Heart left ventricle (tissue), 16 donors: ENCODE data around the gene UFC1. TPM values are rescaled to one million over a fixed set of nuclear protein-coding genes. Genes with fewer than 3 reads are reported as not detected.

Experiments
- ATAC-seq, 4 donors: fragments of 200-7000 bp; cut with Tn5 transposase; one replicate each; pipeline ENCODE4 v1.9.1; 2020 to 2022; ENCODE audit warnings: moderate library complexity in 4 of 4, mild to moderate bottlenecking in 3 of 4, moderate number of reproducible peaks in 1 of 4
- DNase-seq, 5 donors: peaks; one replicate each; pipeline ENCODE4 v3.0.0-alpha.2; 2020
- H3K27ac ChIP-seq, 12 donors: fragments of 200-600 bp; sonication (generic) in 4 of 12; one replicate each; pipeline versions ENCODE4 v1.5.0 to v1.8.0; 2016 to 2022; ENCODE audit warnings: mild to moderate bottlenecking in 2 of 12
- H3K27me3 ChIP-seq, 9 donors: fragments of 200-600 bp; sonication (generic) in 2 of 9; one replicate each; pipeline versions ENCODE4 v1.5.1 to v1.8.0; 2016 to 2022; ENCODE audit warnings: mild to moderate bottlenecking in 3 of 9
- H3K36me3 ChIP-seq, 9 donors: fragments of 200-600 bp; sonication (generic) in 2 of 9; one replicate each; pipeline versions ENCODE4 v1.5.0 to v1.8.0; 2018 to 2022; ENCODE audit warnings: mild to moderate bottlenecking in 2 of 9
- H3K4me1 ChIP-seq, 12 donors: fragments of 200-600 bp; sonication (generic) in 4 of 12; one replicate each; pipeline versions ENCODE4 v1.5.0 to v1.8.0; 2016 to 2022; ENCODE audit warnings: mild to moderate bottlenecking in 3 of 12
- H3K4me3 ChIP-seq, 12 donors: fragments of 200-600 bp; sonication (generic) in 4 of 12; one replicate each; pipeline versions ENCODE4 v1.5.0 to v1.8.0; 2017 to 2022; ENCODE audit warnings: mild to moderate bottlenecking in 9 of 12, moderate library complexity in 4 of 12
- H3K9me3 ChIP-seq, 12 donors: fragments of 200-600 bp; sonication (generic) in 4 of 12; one replicate each; pipeline versions ENCODE4 v1.5.0 to v1.8.0; 2016 to 2022; ENCODE audit warnings: mild to moderate bottlenecking in 1 of 12
- POLR2A ChIP-seq, 2 donors: fragments of 450-650 bp; IDR thresholded peaks; one replicate each; pipeline ENCODE4 v1.6.1; 2017; ENCODE audit warnings: antibody characterized with exemption in 2 of 2, mild to moderate bottlenecking in 2 of 2, moderate library complexity in 2 of 2
- WGBS, 4 donors: extraction: QIAGEN DNeasy Blood & Tissue Kit in 2 of 4; methylation state at CpG; one replicate each; pipeline versions ENCODE4 v1.1.5 to v1.1.7; 2013 to 2018; 5-methylcytosine and 5-hydroxymethylcytosine counted together
- intact Hi-C, 10 donors: fragments of 100-400 bp; cut with DNase I; formaldehyde crosslinking; loops; one replicate each; pipeline versions ENCODE4 v1.11.1 to v1.14.2; 2022
- polyA plus RNA-seq, 2 donors: library from polyadenylated mRNA; stranded (reverse); fragments of 200-250 nt; gene quantifications; one replicate each; pipeline ENCODE4 v1.2.3, GENCODE V29; 2013
- total RNA-seq, 9 donors: library from RNA; depleted of rRNA in 2 of 9; stranded (reverse); fragments of >200 nt in 2 of 9; fragmentation: NEBNext Ultra II Directional in 3 of 9; extraction: Animal tissue kit (Norgen Biotek cat#: 25700) in 3 of 9; gene quantifications; one replicate each; pipeline versions ENCODE4 v1.1.0 to v1.2.4, GENCODE V29; 2016 to 2023
- TF ChIP-seq, protein P1 (sequence below), 12 donors: fragments of 200-600 bp; sonication (generic) in 4 of 12; IDR thresholded peaks; one replicate each; pipeline versions ENCODE4 v1.5.0 to v1.8.0; 2018 to 2022; ENCODE audit warnings: antibody characterized with exemption in 12 of 12, mild to moderate bottlenecking in 5 of 12
- donor health status: ischemic (EF 13 %, LVEDD 7.1; RV severe dilation, severe dysfunction).
- donor health status: healthy with polysubstance abuse.
- donor health status: DM: no; HTN: yes; CAD: no.
- donor health status: DM: no; HTN: no; CAD: no.
- donor health status: ischemic (EF 25% LVEDD 6.9; RV normal size, moderate dysfunction).
- donor health status: ischemic (EF 25% LVEDD 5.7; RV mildly dilated, moderate dysfunction).
- donor health status: healthy.
- donor health status: DM: yes; HTN: yes; CAD: no.
- donor health status: ischemic (EF 35%, LVEDD 5.7; RV mildly dilated, moderate dysfunction).
- donor health status: nonischemic (EF 11% LVEDD 7.7; RV severe dilation, severe dysfunction).
- donor health status: DM: yes; HTN: yes; CAD: no.
- donor health status: PGD.
- donor health status: ischemic (EF 29% LVEDD 5.4; RV normal size, mild dysfunction).
- donor health status: nonischemic (EF 23%, LVEDD 6.1; RV moderate dilation, normal function).

The UFC1 gene
- total and polyA plus RNA-seq, 11 donors = 54.4 to 131 (median 73.2) TPM

GRCh38 chr1:161121834-161122233, 31.9 kb upstream of the UFC1 start:
- ATAC-seq = no peak
- peaks cover 0 to 76% (median 69%) of the 10 kb centered on the region in 9 donors for H3K36me3 ChIP-seq
- 74 to 83% (median 79%) methylated on average over 4 of the region's 4 CpGs for WGBS, 4 donors
- TF ChIP-seq, protein P1, sequence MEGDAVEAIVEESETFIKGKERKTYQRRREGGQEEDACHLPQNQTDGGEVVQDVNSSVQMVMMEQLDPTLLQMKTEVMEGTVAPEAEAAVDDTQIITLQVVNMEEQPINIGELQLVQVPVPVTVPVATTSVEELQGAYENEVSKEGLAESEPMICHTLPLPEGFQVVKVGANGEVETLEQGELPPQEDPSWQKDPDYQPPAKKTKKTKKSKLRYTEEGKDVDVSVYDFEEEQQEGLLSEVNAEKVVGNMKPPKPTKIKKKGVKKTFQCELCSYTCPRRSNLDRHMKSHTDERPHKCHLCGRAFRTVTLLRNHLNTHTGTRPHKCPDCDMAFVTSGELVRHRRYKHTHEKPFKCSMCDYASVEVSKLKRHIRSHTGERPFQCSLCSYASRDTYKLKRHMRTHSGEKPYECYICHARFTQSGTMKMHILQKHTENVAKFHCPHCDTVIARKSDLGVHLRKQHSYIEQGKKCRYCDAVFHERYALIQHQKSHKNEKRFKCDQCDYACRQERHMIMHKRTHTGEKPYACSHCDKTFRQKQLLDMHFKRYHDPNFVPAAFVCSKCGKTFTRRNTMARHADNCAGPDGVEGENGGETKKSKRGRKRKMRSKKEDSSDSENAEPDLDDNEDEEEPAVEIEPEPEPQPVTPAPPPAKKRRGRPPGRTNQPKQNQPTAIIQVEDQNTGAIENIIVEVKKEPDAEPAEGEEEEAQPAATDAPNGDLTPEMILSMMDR (IDR thresholded peaks at IDR 0.05) = no peak
- no peak for TF ChIP-seq POLR2A (IDR thresholded peaks at IDR 0.05)
- DNase-seq = no peak
- intact Hi-C loops = no loop called here
- H3K4me1 ChIP-seq = peaks cover 5 to 50% (median 21%) of the 10 kb centered on the region in 12 donors
- H3K27me3 ChIP-seq = no peaks in the 10 kb centered on the region
- H3K4me3 ChIP-seq = no peak overlapping the region
- H3K27ac ChIP-seq = peak overlapping the region in 1 of 12 donors; percentile 96
- H3K9me3 ChIP-seq = no peaks in the 10 kb centered on the region

DNA sequence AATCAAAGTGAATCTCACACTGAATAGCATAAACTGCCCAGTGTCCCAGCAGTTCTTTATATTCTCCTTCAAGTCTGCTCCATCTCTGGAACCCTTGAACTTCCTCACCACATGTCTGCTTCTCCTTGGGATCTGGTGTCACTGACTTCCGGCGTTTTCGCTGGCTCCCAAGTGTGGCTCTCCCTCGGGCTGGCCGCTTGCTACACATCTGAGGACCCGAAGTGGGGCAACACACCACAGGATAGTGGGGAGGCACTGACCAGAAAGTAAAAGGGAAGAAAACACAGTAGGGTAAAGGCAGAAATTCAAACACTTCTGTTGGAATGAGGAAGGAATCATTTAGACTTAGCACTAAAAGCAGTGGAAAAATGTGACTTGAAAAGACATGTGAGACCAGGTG, 30.8 kb upstream of the UFC1 start:
- Histone ChIP-seq H3K4me1 (peaks cover 5 to 56% (median 21%) of the 10 kb centered on the region in 12 donors), H3K4me3 (no peak overlapping the region), H3K27me3 (no peaks in the 10 kb centered on the region), H3K36me3 (peaks cover 0 to 88% (median 80%) of the 10 kb centered on the region in 9 donors), H3K27ac (peak overlapping the region in 1 of 12 donors; percentile 96), H3K9me3 (no peaks in the 10 kb centered on the region)
- WGBS, 4 donors = 83 to 88% (median 85%) methylated on average over 6 of the region's 6 CpGs
- DNase-seq (no peak), ATAC-seq (no peak)
- intact Hi-C loops = no loop called here
- TF ChIP-seq, protein P1 (IDR thresholded peaks at IDR 0.05) = no peak
- TF ChIP-seq POLR2A (IDR thresholded peaks at IDR 0.05) = no peak

DNA sequence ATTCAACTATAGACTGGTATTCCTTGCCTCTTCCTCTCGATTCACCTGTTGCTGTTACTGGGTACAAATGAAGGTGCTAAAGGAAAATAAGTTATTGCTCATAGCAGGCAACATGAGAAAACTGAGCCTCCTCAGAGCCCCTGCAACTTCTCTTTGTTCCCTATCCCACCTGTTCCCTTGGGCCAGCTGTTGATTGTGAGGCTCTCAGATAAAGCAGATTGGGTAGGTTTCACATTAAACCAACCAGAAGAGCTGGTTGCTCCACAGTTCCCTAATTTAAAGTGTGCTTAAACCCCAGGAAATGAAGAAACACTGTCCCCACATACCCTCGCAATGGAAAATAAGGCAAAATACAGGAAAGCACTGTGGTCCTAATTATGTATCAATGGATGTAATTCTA, 26.1 kb upstream of the UFC1 start:
- no peaks in the 10 kb centered on the region for H3K9me3 ChIP-seq
- ATAC-seq (no peak), DNase-seq (no peak)
- TF ChIP-seq POLR2A (IDR thresholded peaks at IDR 0.05) = no peak
- TF ChIP-seq, protein P1 (IDR thresholded peaks at IDR 0.05) = no peak
- H3K36me3 ChIP-seq = peaks cover 0 to 80% (median 74%) of the 10 kb centered on the region in 9 donors
- peaks cover 0 to 51% (median 32%) of the 10 kb centered on the region in 12 donors for H3K4me1 ChIP-seq
- no peak overlapping the region for H3K4me3 ChIP-seq
- 78 to 90% (median 84%) methylated on average over 2 of the region's 2 CpGs for WGBS, 4 donors
- intact Hi-C loops = no loop called here
- H3K27ac ChIP-seq = peak overlapping the region in 1 of 12 donors; percentile 65
- no peaks in the 10 kb centered on the region for H3K27me3 ChIP-seq

DNA sequence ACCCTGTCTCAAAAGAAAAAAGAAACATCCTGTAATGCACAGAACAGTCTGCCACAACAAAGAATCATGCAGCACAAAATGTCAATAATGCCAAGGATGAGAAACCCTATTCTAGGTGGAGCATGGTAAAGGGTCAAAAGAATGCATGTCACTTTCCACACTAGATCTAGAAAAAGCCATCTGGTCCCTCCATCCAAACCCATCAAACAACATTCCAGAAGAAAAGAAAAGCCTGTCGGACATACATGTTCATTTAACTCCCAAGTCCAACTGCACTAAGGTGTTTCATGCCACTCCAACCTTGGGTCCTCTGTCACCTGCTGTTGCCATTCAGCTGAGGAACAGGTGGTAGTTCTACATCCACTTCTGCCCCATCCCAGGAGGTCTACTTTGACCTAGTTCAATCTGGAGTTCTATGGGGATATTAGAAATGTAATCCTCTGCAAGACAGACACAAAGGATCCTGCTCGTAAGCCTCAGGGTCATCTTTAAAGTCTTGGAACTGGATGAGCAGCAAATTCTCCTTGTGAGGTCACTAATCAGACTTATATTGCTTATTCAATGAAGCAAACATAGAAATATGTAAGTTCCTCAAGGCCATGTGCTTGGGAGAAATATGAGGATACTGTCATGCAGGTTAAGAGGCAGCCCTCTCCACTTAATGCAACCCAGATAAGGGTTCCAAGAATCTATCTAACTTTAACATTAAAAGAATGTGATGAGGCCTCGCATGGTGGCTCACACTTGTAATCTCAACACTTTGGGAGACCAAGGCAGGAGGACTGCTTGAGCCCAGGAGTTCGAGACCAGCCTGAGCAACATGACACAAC, 25.0 kb upstream of the UFC1 start:
- no peak overlapping the region for H3K4me3 ChIP-seq
- TF ChIP-seq, protein P1 (IDR thresholded peaks at IDR 0.05) = no peak
- TF ChIP-seq POLR2A (IDR thresholded peaks at IDR 0.05) = no peak
- no peaks in the 10 kb centered on the region for H3K27me3 ChIP-seq
- intact Hi-C loops = no loop called here
- peaks cover 2 to 57% (median 37%) of the 10 kb centered on the region in 12 donors for H3K4me1 ChIP-seq
- H3K27ac ChIP-seq = no peak overlapping the region
- H3K9me3 ChIP-seq = no peaks in the 10 kb centered on the region
- peaks cover 0 to 69% (median 62%) of the 10 kb centered on the region in 9 donors for H3K36me3 ChIP-seq
- ATAC-seq = no peak
- DNase-seq = no peak
- 82 to 90% (median 86%) methylated on average over 4 of the region's 4 CpGs for WGBS, 4 donors
